D721Med (cell line): ENCODE results near the gene TNFSF12.
A peak's percentile ranks its signal among the peaks of the same experiment; 100 is the strongest.

Experiments
- DNase-seq: peaks from one replicate; pipeline ENCODE4 v3.0.0; 2011; ENCODE audit warnings: low spot score; ENCODE audit not compliant: insufficient read length
- FAIRE-seq: peaks from 2 replicates; lab custom pipeline; 2011; peaks lifted over from hg19 to GRCh38; lab: Jason Lieb, UNC
- CTCF ChIP-seq: IDR thresholded peaks from 2 replicates; pipeline ENCODE4 v1.5.1; 2012; ENCODE audit warnings: mild to moderate bottlenecking, control low read depth; ENCODE audit not compliant: insufficient read depth; ENCODE audit errors: missing control alignments

Gene TNFSF12

DNA sequence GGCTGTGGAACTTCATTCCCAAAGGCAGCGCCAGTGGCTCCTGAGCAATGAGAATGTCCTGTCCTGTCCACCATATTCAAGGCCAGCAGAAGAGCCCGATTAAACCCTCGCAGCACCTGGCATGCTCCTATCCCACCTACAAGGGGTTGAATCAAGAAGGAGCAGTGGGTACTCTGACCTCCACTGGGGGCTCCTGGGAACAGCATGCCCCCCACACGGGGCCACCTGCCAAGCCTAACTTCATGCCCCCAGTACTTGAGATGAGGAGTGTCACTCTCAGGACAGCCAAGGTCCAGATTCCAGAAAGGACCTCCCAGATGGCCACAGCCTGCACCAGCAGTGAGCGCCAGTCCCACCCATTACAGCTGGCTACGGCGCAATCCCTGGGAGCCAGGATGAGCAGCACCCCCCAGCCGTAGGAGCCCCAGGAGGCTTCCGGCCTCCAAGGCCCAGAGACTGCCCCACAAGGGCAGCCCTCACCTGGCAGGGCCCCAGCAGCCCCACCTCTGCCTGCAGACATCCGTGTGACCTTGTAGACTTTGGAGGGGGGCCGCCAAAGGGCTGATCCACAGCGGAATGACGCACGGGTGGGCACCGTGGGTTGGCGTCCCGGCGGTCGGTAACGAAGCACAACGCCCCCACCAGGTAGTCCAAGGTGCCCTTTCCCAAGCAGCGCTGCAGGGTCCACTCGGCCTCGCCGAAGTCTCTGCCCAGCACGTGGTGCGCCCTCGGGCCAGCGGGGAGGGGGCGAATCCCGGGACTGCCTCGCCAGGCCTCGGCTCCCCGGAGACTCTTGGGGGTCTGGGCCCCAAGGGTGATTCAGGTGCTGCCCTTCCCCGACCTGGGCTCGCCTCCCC is 33.8 kb downstream of the TNFSF12 start:
- FAIRE-seq = no peak
- no peak for TF ChIP-seq CTCF
- DNase-seq = no peak

GRCh38 chr17:7583253-7584109 is 34.6 kb downstream of the TNFSF12 start, which contains the start of gene MPDU1:
Gene MPDU1 (plus strand): TSS chr17:7583852. CDS start chr17:7583863, 11 bp downstream.
- no peak for TF ChIP-seq CTCF
- FAIRE-seq = peak; percentile 51
- peak; percentile 83 for DNase-seq

DNA sequence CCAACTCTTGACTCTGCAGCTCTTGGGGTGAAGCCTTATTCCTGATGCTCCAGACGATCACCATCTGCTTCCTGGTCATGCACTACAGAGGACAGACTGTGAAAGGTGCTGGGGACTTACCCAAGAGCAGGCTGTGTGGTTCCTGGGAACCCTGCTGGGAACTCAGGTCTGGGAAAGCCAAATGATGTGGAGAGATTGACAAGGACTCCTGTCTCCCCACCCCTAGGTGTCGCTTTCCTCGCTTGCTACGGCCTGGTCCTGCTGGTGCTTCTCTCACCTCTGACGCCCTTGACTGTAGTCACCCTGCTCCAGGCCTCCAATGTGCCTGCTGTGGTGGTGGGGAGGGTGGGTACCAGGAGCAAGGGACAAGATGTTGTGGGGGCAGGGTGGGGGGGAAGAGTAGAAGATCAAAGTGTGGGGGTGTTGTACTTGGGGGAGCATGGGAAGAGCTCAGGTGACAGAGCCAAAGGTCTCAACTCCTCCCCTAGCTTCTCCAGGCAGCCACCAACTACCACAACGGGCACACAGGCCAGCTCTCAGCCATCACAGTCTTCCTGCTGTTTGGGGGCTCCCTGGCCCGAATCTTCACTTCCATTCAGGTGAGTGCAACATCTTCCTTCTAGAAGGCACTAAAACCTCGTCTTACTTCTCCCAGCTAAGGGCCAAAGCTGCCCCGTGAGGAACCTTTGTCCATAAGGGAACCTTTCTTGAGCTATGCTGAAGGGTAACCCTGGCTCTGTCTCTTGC is 38.0 kb downstream of the TNFSF12 start:
- DNase-seq (no peak), FAIRE-seq (no peak)
- TF ChIP-seq CTCF = no peak

DNA sequence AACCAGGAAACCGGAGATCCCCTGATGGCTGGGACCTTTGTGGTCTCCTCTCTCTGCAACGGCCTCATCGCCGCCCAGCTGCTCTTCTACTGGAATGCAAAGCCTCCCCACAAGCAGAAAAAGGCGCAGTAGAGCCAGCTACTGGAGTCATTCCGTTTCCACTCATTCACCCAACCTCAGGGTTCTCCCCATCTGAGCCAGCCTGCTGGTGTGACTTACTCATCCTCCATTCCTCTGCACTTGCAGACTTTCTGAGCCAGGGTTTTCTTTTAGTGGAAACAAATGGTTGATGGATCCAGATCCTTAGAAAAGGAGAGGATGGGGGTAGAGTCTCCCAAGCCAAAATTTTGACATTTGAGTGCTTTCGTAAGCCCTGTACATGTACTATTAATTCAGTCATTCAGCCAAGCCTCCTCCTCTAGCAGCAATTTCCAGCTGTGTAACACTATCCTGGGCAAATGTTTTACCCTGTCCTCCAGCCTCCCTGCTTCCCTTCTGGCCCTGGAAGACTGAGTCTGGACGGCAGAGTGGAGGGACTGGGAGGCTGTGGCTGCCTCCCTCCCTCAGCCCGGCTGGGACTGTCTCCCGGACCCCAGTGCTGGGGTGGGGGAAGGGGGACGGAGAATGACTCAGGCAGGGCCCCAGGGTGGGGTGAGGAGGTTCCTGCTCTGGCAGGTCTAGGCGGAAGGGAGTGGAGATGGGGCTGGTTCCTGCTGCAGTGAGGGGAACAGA is 38.7 kb downstream of the TNFSF12 start:
- DNase-seq = no peak
- no peak for TF ChIP-seq CTCF
- no peak for FAIRE-seq

DNA sequence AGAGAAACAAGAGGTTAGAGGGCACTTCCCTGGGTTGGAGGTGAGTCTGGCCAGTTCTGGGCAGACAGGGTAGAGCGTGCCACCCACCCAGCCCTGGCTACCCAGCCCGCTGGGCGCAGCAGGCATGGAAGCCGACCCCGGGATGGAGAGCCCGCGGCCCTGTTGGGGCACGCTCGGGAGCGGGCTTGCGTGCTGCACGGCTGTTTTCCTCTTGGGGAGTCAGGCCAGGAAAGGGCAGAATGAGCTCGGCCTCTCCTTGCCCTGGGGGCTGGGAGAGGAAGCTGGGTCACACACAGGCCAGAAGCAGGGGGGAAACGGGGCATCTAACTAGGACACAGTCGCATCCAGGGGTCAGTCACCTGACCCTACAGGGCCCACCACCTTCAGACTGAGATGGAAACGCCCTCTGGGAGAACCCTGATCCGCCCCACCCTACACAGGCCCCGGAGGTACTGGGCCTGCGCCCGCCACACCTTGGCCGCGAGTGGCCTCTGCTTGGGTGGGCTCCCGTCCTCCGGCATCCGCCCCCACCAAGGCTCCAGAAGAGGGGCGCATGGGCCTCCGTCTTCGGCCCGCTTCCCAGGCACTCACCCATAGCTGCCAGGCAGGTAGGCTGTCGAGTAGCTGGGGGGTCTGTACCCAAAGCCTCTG is 39.8 kb downstream of the TNFSF12 start:
- FAIRE-seq (no peak), DNase-seq (no peak)
- no peak for TF ChIP-seq CTCF
